Cardiac fibroblast (primary cell): ENCODE data around the gene PKD1L1.

Experiments used
- DNase-seq, 2 donors: peaks; one replicate each; pipeline versions ENCODE4 v3.0.0 to v3.0.0-alpha.2; 2010; ENCODE audit warnings: low read depth in 2 of 2
- H3K4me3 ChIP-seq, 2 donors: replicated peaks in 1 of 2; 1 replicate in 1 of 2; 2 replicates in 1 of 2; pipeline ENCODE4 v1.5.1; 2011; ENCODE audit warnings: low read depth in 2 of 2, low read length in 2 of 2, mild to moderate bottlenecking in 2 of 2, moderate library complexity in 1 of 2
- CTCF ChIP-seq: IDR thresholded peaks from one replicate; pipeline ENCODE4 v1.5.1; 2011; ENCODE audit warnings: low read depth, mild to moderate bottlenecking, low read length, inconsistent platforms

The PKD1L1 gene

GRCh38 chr7:47914717-47915615 lies 33.3 kb downstream of the PKD1L1 start:
- TF ChIP-seq CTCF, result no peak
- peak; percentile 21 to 49 for DNase-seq
- H3K4me3 ChIP-seq, result no peak overlapping the region

- no peak for DNase-seq
- no peak overlapping the region for H3K4me3 ChIP-seq
- no peak for TF ChIP-seq CTCF
These were observed 35.9 kb downstream of the PKD1L1 start for GRCh38 chr7:47912332-47912731.

- no peak overlapping the region for H3K4me3 ChIP-seq
- TF ChIP-seq CTCF, result no peak
These were observed 39.5 kb downstream of the PKD1L1 start for GRCh38 chr7:47908720-47909119.

GRCh38 chr7:47907981-47908616 lies 40.2 kb downstream of the PKD1L1 start:
- DNase-seq, result no peak
- TF ChIP-seq CTCF, result no peak
- no peak overlapping the region for H3K4me3 ChIP-seq

More at GRCh38 chr7:47908720-47909119, 39.5 kb downstream of the PKD1L1 start:
- no peak for DNase-seq

DNA sequence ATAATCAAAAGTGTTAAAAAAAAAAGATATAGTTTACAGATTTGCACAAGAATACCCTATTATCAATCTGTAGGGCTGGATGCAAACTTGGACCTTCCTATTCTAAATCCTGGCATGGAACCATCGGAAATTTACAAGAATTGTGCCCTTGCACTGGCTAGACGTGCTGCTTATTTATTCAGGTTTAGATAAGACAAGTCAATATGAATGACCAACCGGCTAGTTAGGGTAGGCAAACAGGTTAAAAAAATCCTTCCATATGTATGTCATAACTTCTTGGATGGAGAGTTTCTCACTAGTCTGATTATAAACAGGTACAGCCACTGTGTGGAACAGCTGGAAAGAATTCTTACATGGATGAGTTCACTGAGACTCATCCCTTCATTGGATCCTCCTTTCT lies 41.4 kb downstream of the PKD1L1 start:
- no peak for DNase-seq
- no peak for TF ChIP-seq CTCF
- no peak overlapping the region for H3K4me3 ChIP-seq

GRCh38 chr7:47905076-47905920 lies 43.0 kb downstream of the PKD1L1 start:
- DNase-seq, result peak in 1 of 2 donors; percentile 11
- no peak for TF ChIP-seq CTCF
- no peak overlapping the region for H3K4me3 ChIP-seq
